Femur (tissue), 1 donor: Measurements from ENCODE around the gene NPBWR2.
A peak's percentile ranks its signal among the peaks of the same experiment; 100 is the strongest.
"Not testable (repeated sequence)": the region's sequence is repeated elsewhere in the genome, so short reads cannot be mapped to it uniquely, and the experiment has no call there.

Source experiments
- DNase-seq: peaks from one replicate; pipeline ENCODE4 v3.0.0-alpha.2; 2017

The NPBWR2 gene

GRCh38 chr20:64102647-64103354 lies 4.6 kb downstream of the NPBWR2 start:
- DNase-seq: no peak

GRCh38 chr20:64101731-64102621 lies 5.4 kb downstream of the NPBWR2 start:
- no peak for DNase-seq

DNA sequence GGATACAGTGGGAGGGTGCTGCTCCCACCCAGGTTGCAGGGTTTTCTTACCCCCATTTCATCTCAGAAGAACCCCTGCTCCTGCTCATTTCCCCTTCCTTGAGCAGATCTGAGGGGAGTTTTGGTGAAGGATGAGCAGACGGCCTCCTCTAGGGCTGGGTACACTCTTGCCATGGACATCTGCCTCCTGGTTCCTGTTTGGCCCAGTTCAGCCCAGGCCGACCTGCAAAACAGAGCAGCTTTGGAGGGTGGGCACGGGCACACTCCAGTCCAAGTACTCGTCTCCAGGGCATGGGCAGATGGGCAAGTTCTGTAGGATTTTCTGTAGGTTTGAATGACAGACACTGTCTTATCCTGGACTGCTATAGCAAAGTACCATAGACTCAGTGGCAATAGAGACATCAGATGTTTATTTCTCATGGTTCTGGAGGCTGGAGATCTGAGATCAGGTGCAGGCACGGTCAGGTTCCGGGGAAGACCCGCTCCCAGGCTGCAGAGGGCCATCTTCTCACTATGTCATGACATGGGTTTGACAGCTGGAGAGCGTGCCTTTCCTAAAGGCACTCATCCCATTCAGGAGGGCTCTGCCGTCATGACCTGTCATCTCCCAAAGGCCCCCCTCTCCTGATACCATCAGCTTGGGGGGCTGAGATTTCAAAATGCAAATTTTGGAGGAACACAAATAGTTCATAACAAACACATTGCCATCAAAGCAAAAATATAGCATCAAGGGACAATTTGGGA lies 6.2 kb downstream of the NPBWR2 start:
- DNase-seq: no peak

DNA sequence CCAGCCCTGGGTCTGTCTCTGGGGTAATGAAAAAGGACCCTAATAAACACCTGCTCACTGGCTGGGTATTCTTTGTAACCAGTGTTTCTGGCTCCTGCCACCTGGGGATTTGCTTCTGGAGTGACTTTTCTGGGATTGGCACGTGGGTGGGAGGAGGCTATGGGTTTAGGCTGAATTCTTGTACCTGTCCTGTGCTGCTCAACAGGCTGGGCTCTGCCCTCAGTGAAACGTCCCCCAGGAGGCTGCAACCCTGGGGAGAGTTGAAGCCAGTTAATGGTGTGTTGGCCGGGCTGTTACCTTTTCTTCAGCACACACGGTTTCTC lies 6.8 kb downstream of the NPBWR2 start:
- DNase-seq: no peak

GRCh38 chr20:64099880-64100565 lies 7.3 kb downstream of the NPBWR2 start:
- no peak for DNase-seq

DNA sequence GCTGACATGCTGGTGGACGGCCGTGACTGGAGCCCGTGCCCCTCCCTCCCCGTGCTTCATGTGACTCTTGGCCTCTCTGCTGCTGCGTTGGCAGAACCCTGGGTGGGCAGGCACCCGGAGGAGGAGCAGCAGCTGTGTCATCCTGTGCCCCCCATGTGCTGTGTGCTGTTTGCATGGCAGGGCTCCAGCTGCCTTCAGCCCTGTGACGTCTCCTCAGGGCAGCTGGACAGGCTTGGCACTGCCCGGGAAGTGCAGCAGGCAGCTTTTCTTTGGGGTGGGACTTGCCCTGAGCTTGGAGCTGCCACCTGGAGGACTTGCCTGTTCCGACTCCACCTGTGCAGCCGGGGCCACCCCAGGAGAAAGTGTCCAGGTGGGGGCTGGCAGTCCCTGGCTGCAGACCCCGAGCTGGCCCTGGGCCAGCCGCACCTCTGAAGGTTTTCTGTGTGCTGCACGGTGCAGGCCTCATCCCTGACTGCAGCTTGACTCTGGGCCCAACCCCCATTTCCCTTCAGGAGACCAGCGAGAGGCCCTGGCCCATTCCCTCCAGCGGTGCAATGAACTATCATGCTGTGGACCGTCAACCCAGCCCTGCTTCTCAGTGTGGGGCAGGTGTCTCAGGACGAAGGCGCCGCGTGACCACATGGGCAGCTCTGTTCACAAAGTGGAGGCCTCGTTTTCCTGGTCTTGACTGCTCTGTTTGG lies 8.1 kb downstream of the NPBWR2 start:
- peak; percentile 76 for DNase-seq

- no peak for DNase-seq
Measured at GRCh38 chr20:64098471-64099013, 8.8 kb downstream of the NPBWR2 start.

- no peak for DNase-seq
Measured at GRCh38 chr20:64096535-64096934, 10.8 kb downstream of the NPBWR2 start.

- DNase-seq: no peak
Measured at GRCh38 chr20:64095927-64096326, 11.4 kb downstream of the NPBWR2 start.

DNA sequence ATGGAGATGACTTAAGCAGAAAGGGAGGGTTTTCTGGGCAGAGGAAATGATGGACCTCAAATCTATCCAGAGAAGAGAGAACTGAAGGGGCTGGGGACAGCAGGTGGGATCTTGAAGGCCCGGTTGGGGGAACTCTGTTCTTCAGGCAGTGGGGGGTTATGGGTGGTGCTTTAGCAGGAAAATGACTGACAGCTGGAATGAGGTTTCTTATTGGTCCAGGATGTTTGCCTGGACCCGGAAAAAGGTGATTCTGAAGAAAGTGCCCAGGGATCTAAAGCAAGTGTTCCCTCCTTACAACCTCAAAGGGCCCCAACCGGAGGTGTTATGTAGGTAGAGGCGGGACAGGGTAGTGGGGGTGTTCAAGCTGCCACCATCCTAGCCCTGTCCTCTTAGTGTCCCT lies 11.9 kb downstream of the NPBWR2 start:
- DNase-seq: no peak

GRCh38 chr20:64093013-64093503 lies 14.3 kb downstream of the NPBWR2 start:
- no peak for DNase-seq

DNA sequence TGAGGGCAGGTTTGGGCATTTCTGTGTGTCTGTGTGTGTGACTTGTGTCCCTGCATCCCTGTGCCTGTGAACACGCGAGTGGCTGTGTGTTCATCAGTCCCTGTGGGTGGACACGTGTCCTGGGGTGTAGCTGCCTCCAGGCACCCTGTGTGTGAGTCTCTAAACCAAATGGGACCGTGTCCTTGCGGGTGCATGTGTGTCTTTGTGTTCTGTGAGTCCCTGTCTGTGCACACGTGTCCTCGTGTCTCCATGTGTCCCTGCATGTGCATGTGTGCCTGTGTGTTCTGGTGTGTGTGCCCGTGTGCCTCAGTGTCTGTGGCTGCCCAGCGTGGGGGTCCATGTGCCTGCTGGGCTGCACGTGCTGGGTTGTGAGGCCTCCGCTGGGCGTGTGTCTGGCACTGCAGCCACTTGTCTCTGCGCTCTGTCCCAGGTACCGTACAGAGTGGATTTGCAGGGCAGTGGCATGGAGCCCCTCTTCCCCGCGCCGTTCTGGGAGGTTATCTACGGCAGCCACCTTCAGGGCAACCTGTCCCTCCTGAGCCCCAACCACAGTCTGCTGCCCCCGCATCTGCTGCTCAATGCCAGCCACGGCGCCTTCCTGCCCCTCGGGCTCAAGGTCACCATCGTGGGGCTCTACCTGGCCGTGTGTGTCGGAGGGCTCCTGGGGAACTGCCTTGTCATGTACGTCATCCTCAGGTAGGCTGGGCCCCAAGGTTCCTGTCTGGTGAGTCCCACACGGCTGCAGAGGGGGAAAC lies 14.9 kb downstream of the NPBWR2 start:
- no peak for DNase-seq

DNA sequence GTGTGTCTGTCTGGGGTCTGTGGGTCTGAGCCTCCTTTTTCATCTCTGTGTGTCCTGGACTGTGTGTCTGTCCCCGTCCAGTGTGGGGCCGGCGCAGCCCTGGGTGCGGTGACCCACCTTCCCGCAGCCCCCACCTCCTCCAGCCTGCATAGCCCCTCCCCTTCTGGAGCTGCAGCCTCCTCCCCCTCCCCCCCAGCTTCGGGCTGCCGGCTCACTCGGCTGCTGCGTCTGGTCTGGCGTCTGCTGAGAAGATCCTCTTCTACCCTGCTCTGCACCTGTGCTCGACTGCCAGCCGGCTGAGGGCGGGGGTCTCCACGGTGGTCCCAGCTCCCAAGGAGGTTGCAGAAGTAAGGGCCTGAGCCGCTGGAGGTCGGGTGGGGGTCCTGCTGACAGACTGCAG lies 15.6 kb downstream of the NPBWR2 start:
- DNase-seq: no peak

GRCh38 chr20:64091340-64091739 lies 16.0 kb downstream of the NPBWR2 start:
- no peak for DNase-seq

- no peak for DNase-seq
Measured at GRCh38 chr20:64090165-64090564, 17.2 kb downstream of the NPBWR2 start.

GRCh38 chr20:64088586-64088985 lies 18.8 kb downstream of the NPBWR2 start:
- DNase-seq: not testable (repeated sequence)

GRCh38 chr20:64087226-64087825 lies 20.0 kb downstream of the NPBWR2 start:
- DNase-seq: not testable (repeated sequence)

DNA sequence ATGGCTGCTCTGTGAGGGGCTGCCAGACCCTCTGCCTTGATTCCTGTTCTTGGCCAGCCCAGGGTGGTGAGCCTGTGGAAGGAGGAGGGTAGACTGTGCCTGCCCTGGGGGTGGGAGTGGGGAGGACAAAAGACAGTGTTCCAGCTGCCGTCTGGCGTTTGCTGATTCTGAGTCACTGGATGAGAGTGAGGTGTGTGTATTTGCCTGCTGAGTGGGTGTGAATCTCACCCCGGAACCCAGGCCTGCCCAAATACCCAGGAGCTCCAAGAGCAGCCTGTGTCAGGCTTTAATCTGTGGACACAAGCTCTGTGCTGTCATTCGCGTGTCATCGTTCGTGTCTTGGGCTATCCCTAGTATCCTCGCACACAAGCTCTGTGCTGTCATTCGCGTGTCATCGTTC lies 20.6 kb downstream of the NPBWR2 start:
- DNase-seq: no peak

DNA sequence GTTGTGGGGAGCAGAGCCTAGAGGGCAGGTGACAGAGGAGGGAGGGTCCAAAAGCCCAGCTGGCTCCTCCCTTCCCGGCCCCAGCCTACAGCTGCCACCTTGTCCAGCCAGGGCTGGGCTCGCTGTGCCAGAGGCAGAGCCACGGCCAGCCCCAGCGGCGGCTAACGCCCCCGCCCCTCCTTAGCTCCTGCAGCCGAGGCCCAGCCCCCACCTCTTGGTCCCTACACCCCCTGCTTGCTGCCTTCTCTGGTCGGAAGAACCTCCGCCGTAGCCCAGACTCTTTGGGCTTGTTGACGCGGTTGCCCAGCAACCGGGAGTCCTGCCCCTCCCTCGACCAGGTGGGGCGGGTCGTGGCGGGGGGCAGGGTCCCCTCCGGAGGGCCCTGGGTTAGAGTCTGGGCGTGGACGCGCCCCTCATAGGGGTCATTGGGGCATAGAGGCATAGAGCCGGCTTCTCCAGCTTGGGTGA lies 22.6 kb downstream of the NPBWR2 start:
- no peak for DNase-seq
